Measurements from ENCODE around the gene HNRNPC.
"Not testable (repeated sequence)": the region's sequence is repeated elsewhere in the genome, so short reads cannot be mapped to it uniquely, and the experiment has no call there.

GRCh38 chr14:21165002-21165605 is 104.1 kb downstream of the HNRNPC start:
- not testable (repeated sequence) for TF ChIP-seq POLR2A (IDR thresholded peaks at IDR 0.05; ENCODE audit: low read length); CTCF (IDR thresholded peaks at IDR 0.05); ESRRA (IDR thresholded peaks at IDR 0.05; ENCODE audit: borderline replicate concordance, low read length)
